ENCODE data around the gene FAM217B. TPM values are rescaled to one million over a fixed set of nuclear protein-coding genes. Genes with fewer than 3 reads are reported as not detected.

FAM217B gene
- total RNA-seq, 4 donors from 2014 or later, result 3.7 to 16.6 (median 5.7) TPM

DNA sequence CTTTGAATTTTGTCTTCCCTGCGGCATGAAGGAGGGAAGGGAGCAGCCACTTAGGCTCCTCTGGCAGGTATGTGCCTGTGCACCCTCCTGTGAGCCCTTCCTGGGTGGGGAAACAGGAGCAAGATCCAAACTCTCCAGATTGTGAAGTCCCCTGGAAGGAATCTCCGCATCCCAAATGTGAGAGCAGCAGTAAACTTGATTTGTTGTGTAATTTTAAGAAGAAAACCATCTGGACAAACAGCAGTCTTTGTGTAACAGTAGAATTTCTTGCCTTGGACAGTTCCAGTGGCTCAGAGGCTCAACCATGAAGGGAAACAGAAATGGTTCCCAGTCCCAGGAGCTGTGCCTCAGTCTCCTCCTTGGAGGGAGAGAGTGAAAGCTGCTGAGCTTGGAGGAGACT, 57.7 kb downstream of the FAM217B start:
- ATAC-seq (ENCODE audit: low FRiP score), result no peak
- TF ChIP-seq, protein P1, sequence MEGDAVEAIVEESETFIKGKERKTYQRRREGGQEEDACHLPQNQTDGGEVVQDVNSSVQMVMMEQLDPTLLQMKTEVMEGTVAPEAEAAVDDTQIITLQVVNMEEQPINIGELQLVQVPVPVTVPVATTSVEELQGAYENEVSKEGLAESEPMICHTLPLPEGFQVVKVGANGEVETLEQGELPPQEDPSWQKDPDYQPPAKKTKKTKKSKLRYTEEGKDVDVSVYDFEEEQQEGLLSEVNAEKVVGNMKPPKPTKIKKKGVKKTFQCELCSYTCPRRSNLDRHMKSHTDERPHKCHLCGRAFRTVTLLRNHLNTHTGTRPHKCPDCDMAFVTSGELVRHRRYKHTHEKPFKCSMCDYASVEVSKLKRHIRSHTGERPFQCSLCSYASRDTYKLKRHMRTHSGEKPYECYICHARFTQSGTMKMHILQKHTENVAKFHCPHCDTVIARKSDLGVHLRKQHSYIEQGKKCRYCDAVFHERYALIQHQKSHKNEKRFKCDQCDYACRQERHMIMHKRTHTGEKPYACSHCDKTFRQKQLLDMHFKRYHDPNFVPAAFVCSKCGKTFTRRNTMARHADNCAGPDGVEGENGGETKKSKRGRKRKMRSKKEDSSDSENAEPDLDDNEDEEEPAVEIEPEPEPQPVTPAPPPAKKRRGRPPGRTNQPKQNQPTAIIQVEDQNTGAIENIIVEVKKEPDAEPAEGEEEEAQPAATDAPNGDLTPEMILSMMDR (IDR thresholded peaks at IDR 0.05), result no peak
- no peak for DNase-seq (ENCODE audit: low spot score)

Other genes starting within 250 kb of the FAM217B start
- gene SYCP2, start 6.8 kb upstream of the FAM217B start, total RNA-seq, result 1 to 10 TPM; 1.8 to 8.8 (median 2.9) TPM
- 10 to 100 TPM in 1 of 4 donors, 1 to 10 TPM in 3; 3.5 to 16.7 (median 6.0) TPM for gene PPP1R3D, start 84 bp upstream of the FAM217B start, total RNA-seq
- 1 to 10 TPM in 3 of 4 donors, under 1 TPM in 1; 0.60 to 4.1 (median 1.6) TPM for gene CDH26, start 18.0 kb downstream of the FAM217B start, total RNA-seq